Upper lobe of right lung (tissue), 1 donor: ENCODE results near the gene SH3TC1. TPM values are rescaled to one million over a fixed set of nuclear protein-coding genes. Genes with fewer than 3 reads are reported as not detected.

Source experiments
- ATAC-seq: fragments of 200-7000 bp; cut with Tn5 transposase; one replicate; pipeline ENCODE4 v1.9.1; 2020; ENCODE audit warnings: mild to moderate bottlenecking, moderate library complexity
- DNase-seq: peaks from one replicate; pipeline ENCODE4 v3.0.0-alpha.2; 2020
- H3K27ac ChIP-seq: fragments of 200-600 bp; one replicate; pipeline ENCODE4 v1.8.0; 2022
- H3K27me3 ChIP-seq: fragments of 200-600 bp; one replicate; pipeline ENCODE4 v1.8.0; 2022; ENCODE audit warnings: mild to moderate bottlenecking
- H3K36me3 ChIP-seq: fragments of 200-600 bp; one replicate; pipeline ENCODE4 v1.8.0; 2022
- H3K4me1 ChIP-seq: fragments of 200-600 bp; one replicate; pipeline ENCODE4 v1.8.0; 2022
- H3K4me3 ChIP-seq: fragments of 200-600 bp; one replicate; pipeline ENCODE4 v1.8.0; 2022; ENCODE audit warnings: mild to moderate bottlenecking
- H3K9me3 ChIP-seq: fragments of 200-600 bp; one replicate; pipeline ENCODE4 v1.8.0; 2022
- CTCF ChIP-seq: fragments of 200-600 bp; IDR thresholded peaks from one replicate; pipeline ENCODE4 v1.8.0; 2022; ENCODE audit warnings: antibody characterized with exemption
- intact Hi-C: fragments of 100-400 bp; cut with DNase I; formaldehyde crosslinking; loops from one replicate; pipeline ENCODE4 v1.11.0; 2022
- total RNA-seq: library from RNA; stranded (reverse); fragmentation: NEBNext Ultra II Directional; extraction: Animal tissue kit (Norgen Biotek cat#: 25700); gene quantifications from one replicate; pipeline ENCODE4 v1.2.1, GENCODE V29; 2021
- donor health status: DM: no; HTN: yes; CAD: no; lungs with severe emphysema.

Gene SH3TC1
- total RNA-seq, 1 donor from 2014 or later: 71.7 TPM

- DNase-seq (peak; percentile 76), ATAC-seq (peak; percentile 42)
- intact Hi-C loops: no loop called here
- peak; percentile 14 for TF ChIP-seq CTCF
- H3K27me3 ChIP-seq: no peaks in the 10 kb centered on the region
- H3K9me3 ChIP-seq: no peaks in the 10 kb centered on the region
- H3K27ac ChIP-seq: no peak overlapping the region
- H3K4me3 ChIP-seq: no peak overlapping the region
- peaks cover 35% of the 10 kb centered on the region for H3K4me1 ChIP-seq
- H3K36me3 ChIP-seq: no peaks in the 10 kb centered on the region
Measured at GRCh38 chr4:8274765-8275547, 75.9 kb downstream of the SH3TC1 start.

GRCh38 chr4:8275548-8275910, 76.4 kb downstream of the SH3TC1 start:
- Histone ChIP-seq H3K4me1 (peaks cover 29% of the 10 kb centered on the region), H3K27me3 (no peaks in the 10 kb centered on the region), H3K4me3 (no peak overlapping the region), H3K36me3 (no peaks in the 10 kb centered on the region), H3K27ac (no peak overlapping the region), H3K9me3 (no peaks in the 10 kb centered on the region)
- intact Hi-C loops: no loop called here
- TF ChIP-seq CTCF: no peak
- DNase-seq (no peak), ATAC-seq (no peak)

GRCh38 chr4:8276358-8277240, 77.5 kb downstream of the SH3TC1 start:
- H3K36me3 ChIP-seq: no peaks in the 10 kb centered on the region
- H3K9me3 ChIP-seq: no peaks in the 10 kb centered on the region
- H3K4me3 ChIP-seq: no peak overlapping the region
- no peaks in the 10 kb centered on the region for H3K27me3 ChIP-seq
- peak; percentile 49 for ATAC-seq
- no peak for TF ChIP-seq CTCF
- intact Hi-C loops: no loop called here
- peaks cover 29% of the 10 kb centered on the region for H3K4me1 ChIP-seq
- peak; percentile 80 for DNase-seq
- H3K27ac ChIP-seq: no peak overlapping the region

GRCh38 chr4:8277356-8278008, 78.4 kb downstream of the SH3TC1 start:
- Histone ChIP-seq H3K9me3 (no peaks in the 10 kb centered on the region), H3K4me3 (no peak overlapping the region), H3K27ac (no peak overlapping the region), H3K4me1 (peaks cover 28% of the 10 kb centered on the region), H3K36me3 (no peaks in the 10 kb centered on the region), H3K27me3 (no peaks in the 10 kb centered on the region)
- TF ChIP-seq CTCF: no peak
- DNase-seq (peak; percentile 53), ATAC-seq (no peak)
- intact Hi-C loops: no loop called here

- DNase-seq: peak; percentile 57
- Histone ChIP-seq H3K9me3 (no peaks in the 10 kb centered on the region), H3K27ac (no peak overlapping the region), H3K4me3 (no peak overlapping the region), H3K4me1 (peaks cover 23% of the 10 kb centered on the region), H3K36me3 (no peaks in the 10 kb centered on the region), H3K27me3 (no peaks in the 10 kb centered on the region)
- intact Hi-C loops: no loop called here
- TF ChIP-seq CTCF: no peak
- ATAC-seq: no peak
Measured at GRCh38 chr4:8278009-8278395, 78.9 kb downstream of the SH3TC1 start.
